Ovary (tissue), 3 donors: ENCODE results near the gene CRABP2.

Experiments used
- CTCF ChIP-seq, 3 donors: fragments of 450-650 bp in 2 of 3; fragments of 200-600 bp in 1 of 3; IDR thresholded peaks; one replicate each; pipeline versions ENCODE4 v1.5.1 to v1.8.0; 2016 to 2022; ENCODE audit warnings: antibody characterized with exemption in 3 of 3, mild to moderate bottlenecking in 1 of 3
- POLR2A ChIP-seq: fragments of 450-650 bp; IDR thresholded peaks from one replicate; pipeline ENCODE4 v1.6.1; 2017; ENCODE audit warnings: antibody characterized with exemption, mild to moderate bottlenecking, moderate library complexity
- donor health status: DM: no; HTN: no; CAD: no.

- no peak for TF ChIP-seq CTCF (IDR thresholded peaks at IDR 0.05)
- TF ChIP-seq POLR2A, result no peak
Measured at GRCh38 chr1:156664046-156664766, 41.2 kb downstream of the CRABP2 start.
